Measurements from ENCODE around the gene CTSZ.

The CTSZ gene

DNA sequence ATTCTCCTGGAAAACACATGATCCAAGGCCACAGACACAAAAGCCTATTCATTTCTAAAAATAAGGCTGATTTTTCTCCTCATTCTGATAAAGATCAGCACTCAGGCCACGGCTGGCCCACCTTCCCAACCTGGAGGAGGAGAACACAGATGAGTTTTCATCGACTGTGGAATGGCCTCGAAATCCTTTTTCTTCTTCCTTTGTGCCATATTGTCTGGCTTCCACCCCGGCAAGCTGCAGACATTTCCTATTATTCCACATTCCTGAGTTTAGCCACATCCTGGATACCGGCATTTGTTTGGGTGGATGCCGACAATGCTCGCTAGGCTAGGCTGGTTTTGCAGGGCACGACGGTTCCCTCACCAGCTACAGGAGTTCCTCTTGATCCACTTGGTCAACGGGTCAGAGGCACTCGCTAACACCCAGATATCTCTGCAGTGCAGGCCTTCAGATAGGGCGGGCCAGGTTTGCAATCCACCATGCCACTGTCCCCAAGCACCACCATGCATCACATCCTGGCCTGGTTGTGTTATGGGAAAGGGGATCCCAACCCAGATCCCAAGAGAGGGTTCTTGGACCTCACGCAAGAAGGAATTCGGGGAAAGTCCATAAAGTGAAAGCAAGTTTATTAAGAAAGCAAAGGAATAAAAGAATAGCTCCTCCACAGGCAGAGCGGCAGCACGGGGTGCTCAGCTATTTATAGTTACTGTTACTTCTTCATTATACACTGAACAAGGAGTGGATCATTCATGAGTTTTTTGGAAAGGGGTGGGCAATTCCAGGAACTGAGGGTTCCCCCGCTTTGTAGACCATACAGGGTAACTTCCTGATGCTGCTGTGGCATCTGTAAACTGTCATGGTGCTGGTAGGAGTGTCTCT is 4.2 kb upstream of the CTSZ start:
- no peak for DNase-seq (ENCODE audit: insufficient read length)
- no peak for FAIRE-seq
- TF ChIP-seq TAF1 (IDR thresholded peaks at IDR 0.05; ENCODE audit: borderline replicate concordance, low read depth, low read length) (no peak), POLR2A (IDR thresholded peaks at IDR 0.05; ENCODE audit: low read depth, low read length) (no peak)

DNA sequence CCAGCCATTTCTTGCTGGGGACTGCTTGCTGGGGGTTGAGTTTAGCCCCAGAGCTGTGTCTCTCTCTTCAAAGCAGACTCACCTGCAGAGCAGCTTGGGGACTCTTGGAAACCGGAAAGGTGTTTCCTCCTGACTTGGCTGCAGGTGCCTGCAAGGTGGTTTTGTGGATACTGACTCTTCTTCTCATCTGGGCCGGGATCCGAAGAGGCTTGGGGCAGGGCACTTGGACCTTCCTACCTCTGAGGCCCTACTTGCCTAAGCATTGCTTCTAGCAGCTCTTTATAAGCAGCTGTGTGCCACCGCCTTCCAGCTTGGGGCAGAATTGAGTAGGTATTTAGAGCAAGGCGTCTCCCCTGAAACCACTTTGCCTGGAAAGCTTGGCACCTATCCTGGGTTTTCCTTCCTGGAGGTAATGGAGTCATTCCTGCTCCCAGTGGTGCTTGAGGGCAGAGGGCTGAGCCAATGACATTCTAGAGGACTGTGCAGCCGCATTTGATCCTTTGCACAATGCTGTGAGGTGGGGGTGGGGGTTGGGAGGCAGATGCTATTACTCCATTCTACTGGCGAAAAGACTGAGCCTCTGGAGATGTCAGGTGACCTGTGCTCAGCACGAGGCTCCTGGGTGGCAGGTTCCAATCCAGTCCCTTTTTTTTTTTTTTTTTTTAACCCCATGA is 3.4 kb upstream of the CTSZ start:
- no peak for DNase-seq (ENCODE audit: insufficient read length)
- no peak for FAIRE-seq
- TF ChIP-seq POLR2AphosphoS5 (IDR thresholded peaks at IDR 0.05; ENCODE audit: low read depth, low read length) (no peak), POLR2A (IDR thresholded peaks at IDR 0.05; ENCODE audit: low read depth, low read length) (no peak), TAF1 (IDR thresholded peaks at IDR 0.05; ENCODE audit: borderline replicate concordance, low read depth, low read length) (no peak)

DNA sequence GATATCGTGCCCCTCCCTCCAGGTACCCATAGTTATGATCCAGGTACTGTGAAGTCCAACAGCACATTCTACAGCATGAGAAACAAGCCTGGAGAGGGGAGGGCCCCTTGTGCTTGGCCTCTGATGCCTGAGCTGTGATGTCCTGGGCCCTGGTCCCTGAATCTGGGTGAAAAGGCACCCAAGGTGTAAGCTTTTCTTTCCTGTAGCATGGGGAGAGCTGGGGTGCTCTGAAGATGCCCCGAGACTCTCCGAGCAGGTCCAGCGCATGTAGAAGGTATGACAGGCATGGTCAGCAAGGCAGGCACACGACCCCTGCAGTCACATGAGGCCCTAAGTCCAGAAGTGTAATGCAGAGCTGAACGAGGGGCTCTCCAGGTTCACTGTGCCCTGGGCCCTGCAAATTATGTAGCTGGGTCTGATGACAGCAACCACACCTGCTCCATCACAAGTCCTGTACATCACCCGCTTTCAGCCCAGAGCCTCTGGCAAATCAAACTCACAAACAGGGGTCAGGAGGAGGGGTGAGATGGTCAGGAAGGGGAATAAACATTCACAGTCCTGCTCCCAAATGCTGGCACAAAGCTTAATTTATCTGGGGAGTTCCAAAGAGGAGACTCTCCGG is 1.8 kb upstream of the CTSZ start:
- no peak for DNase-seq (ENCODE audit: insufficient read length)
- FAIRE-seq = no peak
- no peak for TF ChIP-seq POLR2A (IDR thresholded peaks at IDR 0.05; ENCODE audit: low read depth, low read length)
- TF ChIP-seq POLR2AphosphoS5 (IDR thresholded peaks at IDR 0.05; ENCODE audit: low read depth, low read length) = no peak
- no peak for TF ChIP-seq TAF1 (IDR thresholded peaks at IDR 0.05; ENCODE audit: borderline replicate concordance, low read depth, low read length)

DNA sequence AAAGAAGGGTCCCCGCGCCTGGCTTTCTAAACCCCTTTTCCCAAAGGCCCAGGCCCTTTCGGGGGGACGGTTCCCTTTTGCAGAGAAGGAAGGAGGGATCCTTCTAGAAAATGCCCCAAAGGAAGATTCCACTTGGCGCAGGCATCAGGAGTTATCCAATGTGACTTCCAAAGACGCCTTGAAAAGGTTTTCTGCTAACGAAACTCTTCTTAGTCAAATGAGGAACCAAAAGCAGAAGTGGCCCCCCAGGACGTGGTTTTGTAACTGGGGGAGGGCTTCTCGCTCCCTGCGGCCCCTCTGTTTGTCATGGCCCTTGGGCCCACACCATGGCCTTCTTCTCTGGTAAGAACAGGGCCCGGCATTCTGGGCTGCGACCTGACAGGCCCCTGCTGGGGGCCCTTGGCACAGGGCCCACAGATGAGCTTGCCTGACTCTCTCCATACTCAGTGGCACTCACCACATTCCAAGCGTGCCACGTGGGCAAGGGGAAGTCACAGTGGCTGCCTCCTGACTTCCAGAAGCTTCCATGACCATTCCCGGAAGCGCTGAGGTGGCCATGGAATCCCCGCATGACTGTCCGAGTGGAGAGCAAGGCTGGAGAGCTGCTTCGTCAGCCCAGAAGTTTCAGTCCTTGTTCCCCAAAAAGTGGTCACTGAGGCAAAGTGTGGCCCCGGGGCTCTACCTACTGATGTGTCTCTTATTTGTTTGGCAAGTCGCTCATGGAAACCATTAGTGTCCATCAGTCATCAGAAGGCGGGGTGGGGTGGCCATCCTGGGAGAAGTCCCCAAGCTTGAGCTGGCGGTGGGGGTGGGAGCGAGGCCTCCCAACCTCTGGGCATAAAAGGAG is 834 bp upstream of the CTSZ start:
- DNase-seq (ENCODE audit: insufficient read length) (peak; percentile 86), FAIRE-seq (peak; percentile 65)
- TF ChIP-seq POLR2A (IDR thresholded peaks at IDR 0.05; ENCODE audit: low read depth, low read length) (peak; percentile 41; the same call in 1 of the 2 replicates), POLR2AphosphoS5 (IDR thresholded peaks at IDR 0.05; ENCODE audit: low read depth, low read length) (no peak; the same call in 1 of the 2 replicates), TAF1 (IDR thresholded peaks at IDR 0.05; ENCODE audit: borderline replicate concordance, low read depth, low read length) (peak; percentile 61; the same call in 1 of the 2 replicates)

DNA sequence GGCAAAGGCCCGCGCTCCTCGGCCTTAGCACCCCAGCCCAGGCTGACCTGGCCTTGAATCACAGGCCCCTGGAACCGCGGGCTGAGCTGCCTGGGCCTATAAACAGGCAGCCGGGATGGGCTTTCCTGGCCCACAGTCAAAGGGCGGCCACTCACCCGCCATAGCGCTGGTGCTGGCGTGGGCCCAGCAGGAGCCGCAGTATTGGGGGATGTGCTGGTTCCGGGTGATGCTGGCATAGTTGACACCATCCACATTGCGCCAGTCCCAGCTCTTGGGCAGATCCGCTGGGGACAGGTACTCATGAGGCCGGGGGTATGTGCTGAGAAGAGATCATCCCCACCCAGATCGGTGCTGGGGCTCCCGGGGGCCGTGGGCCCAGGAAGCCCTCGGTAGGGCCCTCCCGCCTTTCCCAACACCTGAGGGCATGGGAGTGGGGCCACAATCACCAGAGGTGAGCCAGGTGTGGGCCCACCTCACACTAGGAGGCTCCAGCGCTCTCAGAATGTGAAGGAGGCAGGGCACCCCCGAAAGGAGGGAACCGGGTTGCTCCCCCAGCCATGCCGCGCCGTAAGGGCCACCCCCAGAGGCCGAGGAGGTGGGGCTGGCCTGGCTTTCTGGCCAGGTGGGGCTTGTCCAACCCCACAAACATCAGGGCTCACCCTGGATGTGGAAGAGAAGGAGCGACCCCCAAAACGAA is 739 bp downstream of the CTSZ start:
- TF ChIP-seq POLR2AphosphoS5 (IDR thresholded peaks at IDR 0.05; ENCODE audit: low read depth, low read length) (no peak; the same call in 1 of the 2 replicates), POLR2A (IDR thresholded peaks at IDR 0.05; ENCODE audit: low read depth, low read length) (no peak), TAF1 (IDR thresholded peaks at IDR 0.05; ENCODE audit: borderline replicate concordance, low read depth, low read length) (0 out of 2 replicates have a peak, but pooled peaks have one; percentile 44)
- DNase-seq (ENCODE audit: insufficient read length) = no peak
- FAIRE-seq = no peak

DNA sequence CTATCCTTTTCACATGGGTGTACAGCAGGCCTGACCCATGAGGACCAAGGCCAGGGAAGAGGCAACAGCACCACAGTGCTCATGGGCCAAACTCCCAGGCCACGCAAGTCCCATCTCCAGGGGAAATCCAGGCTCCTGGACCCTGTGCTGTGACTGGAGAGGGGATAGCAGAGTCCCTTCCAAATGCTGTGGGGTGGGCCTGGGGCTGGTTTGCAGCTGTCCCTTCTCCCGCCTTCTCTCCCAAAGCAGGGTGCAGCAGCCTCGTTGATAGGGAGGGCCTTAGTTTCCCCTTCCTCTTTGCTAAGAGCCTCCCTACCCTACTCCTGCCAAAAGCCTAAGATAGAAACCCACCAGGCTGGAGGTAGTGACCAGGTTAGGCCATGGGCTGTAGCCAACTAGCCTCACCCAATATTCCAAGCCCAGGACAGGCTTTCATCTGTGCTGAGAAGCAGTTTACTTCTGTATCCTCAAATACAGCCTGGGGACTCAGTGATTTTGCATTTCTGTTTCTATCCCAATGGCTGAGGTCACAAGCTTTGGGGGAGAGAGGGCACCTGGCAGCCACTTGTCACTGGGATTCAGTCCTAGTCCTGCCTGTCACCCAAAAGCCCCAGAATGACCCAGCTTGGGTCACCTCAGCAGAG is 1.4 kb downstream of the CTSZ start:
- TF ChIP-seq TAF1 (IDR thresholded peaks at IDR 0.05; ENCODE audit: borderline replicate concordance, low read depth, low read length) (no peak), POLR2A (IDR thresholded peaks at IDR 0.05; ENCODE audit: low read depth, low read length) (no peak; the same call in 1 of the 2 replicates), POLR2AphosphoS5 (IDR thresholded peaks at IDR 0.05; ENCODE audit: low read depth, low read length) (no peak; the same call in 1 of the 2 replicates)
- no peak for FAIRE-seq
- DNase-seq (ENCODE audit: insufficient read length) = no peak

DNA sequence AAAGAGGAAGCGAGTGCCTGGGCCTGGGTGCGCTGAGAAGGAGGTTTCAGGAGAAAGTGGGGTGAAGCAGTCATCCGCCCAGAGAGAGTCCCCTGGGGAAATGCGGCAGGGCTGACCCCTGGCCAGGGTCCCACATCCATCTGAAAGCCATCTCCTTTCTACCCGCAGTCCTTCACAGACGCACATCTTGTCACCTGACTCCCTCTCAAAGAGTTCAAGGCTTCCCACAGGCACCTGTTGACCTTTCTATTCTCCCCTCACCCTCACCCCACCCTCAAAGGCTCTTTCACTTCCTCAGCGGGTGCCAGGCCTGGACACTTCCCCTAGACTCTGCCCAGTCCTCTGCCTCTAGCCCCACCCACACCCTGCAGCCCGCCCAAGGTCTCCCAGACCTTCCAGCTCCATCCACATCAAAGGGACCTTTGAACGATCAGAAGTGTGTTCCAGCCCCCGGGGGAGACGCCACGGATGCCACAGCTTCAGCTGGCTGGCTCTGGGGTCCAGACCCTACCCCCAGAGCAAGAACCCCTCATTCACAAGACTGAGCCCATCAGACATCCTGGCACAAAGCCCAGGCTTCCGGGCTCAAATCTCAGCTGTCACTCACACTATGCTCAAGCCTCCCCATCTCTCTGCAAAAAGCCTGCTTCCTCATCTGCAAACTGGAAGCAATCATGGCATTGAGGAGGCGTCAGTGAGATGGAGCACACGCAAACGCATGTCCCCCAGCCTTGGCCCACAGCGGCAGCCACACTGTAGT is 2.1 kb downstream of the CTSZ start:
- peak; percentile 74 for TF ChIP-seq POLR2AphosphoS5 (IDR thresholded peaks at IDR 0.05; ENCODE audit: low read depth, low read length)
- TF ChIP-seq POLR2A (IDR thresholded peaks at IDR 0.05; ENCODE audit: low read depth, low read length) = peak; percentile 74
- peak; percentile 60 for TF ChIP-seq TAF1 (IDR thresholded peaks at IDR 0.05; ENCODE audit: borderline replicate concordance, low read depth, low read length)
- DNase-seq (ENCODE audit: insufficient read length) = peak; percentile 86
- peak; percentile 88 for FAIRE-seq

DNA sequence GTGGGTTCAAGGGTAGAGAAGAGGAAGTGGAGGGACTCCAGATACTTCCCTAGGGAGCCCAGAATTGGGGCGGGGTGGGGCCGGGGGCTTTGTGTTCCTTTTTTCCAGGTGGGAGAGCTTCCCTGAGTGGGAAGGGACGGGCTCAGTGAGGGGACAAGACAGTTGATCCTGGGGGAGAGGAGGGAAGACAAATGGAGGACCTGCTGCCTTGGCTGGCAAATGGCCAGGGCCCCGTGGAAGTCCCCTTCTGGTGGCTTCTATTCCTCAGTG is 2.6 kb downstream of the CTSZ start:
- no peak for TF ChIP-seq POLR2A (IDR thresholded peaks at IDR 0.05; ENCODE audit: low read depth, low read length)
- no peak for TF ChIP-seq TAF1 (IDR thresholded peaks at IDR 0.05; ENCODE audit: borderline replicate concordance, low read depth, low read length)
- TF ChIP-seq POLR2AphosphoS5 (IDR thresholded peaks at IDR 0.05; ENCODE audit: low read depth, low read length) = peak; percentile 73; the same call in 1 of the 2 replicates
- DNase-seq (ENCODE audit: insufficient read length) (no peak), FAIRE-seq (no peak)

DNA sequence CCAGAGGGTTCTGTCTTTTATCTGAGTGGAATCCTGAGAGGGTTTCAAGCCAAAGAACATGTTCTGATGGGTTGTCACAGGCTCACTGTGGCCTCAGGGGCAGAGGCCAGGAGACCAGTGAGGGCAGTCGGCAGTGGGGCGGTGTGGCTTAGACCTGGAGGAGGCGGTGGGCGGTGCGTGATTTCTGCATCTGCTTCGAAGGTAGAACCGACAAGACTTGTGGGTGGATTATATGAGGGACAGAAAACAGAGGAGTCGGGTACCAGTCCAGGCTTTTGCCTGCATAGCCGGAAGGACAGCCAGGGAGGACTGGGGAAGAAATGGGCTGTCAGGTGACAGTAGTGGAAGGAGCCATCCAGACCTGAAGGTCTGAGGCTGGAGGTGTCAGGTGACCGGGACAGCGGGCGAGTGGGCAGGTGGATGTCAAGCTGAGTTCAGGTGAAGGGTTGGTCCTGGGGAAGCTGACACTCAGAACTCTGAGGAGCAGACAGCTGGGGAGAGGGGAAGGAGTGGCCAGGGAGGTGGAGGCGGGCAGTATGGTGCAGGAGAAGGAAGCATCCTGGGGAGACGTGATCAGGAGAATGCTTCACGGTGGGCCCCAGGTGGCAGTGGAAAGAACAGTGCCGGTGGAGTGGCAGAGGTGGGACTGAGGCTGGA is 3.1 kb downstream of the CTSZ start:
- FAIRE-seq (peak; percentile 42), DNase-seq (ENCODE audit: insufficient read length) (no peak)
- TF ChIP-seq POLR2AphosphoS5 (IDR thresholded peaks at IDR 0.05; ENCODE audit: low read depth, low read length) (no peak), POLR2A (IDR thresholded peaks at IDR 0.05; ENCODE audit: low read depth, low read length) (no peak; the same call in 1 of the 2 replicates), TAF1 (IDR thresholded peaks at IDR 0.05; ENCODE audit: borderline replicate concordance, low read depth, low read length) (no peak)

All from GM12892 (cell line).